Measurements from ENCODE around the gene BAG3. TPM values are rescaled to one million over a fixed set of nuclear protein-coding genes. Genes with fewer than 3 reads are reported as not detected.

BAG3 gene
- total and polyA plus RNA-seq, 2 of the 4 experiments (the other 2 are of a cell fraction) = 5.4 to 42.5 TPM

DNA sequence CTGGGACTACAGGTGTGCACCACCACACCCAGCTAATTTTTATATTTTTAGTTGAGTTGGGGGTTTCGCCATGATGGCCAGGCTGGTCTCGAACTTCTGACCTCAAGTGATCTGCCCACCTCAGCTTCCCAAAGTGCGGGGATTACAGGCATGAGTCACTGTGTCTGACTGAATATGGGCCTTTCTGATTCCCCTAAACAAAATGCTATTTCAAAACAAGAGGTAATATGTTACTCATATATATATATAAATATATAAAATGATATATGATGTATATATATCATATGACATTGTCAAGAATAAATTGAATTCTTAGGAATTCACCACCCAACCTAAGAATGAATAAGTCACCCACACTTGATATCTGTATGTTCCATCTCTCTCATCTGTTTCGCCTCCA lies 41.7 kb upstream of the BAG3 start:
- H3K79me1 ChIP-seq (ENCODE audit: low read depth in 1 of 2, low read length in 2 of 2) = no peaks in the 10 kb centered on the region
- no peak overlapping the region for H3K23ac ChIP-seq (ENCODE audit: low read depth, low read length)
- no peaks in the 10 kb centered on the region for H3K9me3 ChIP-seq (ENCODE audit: control insufficient read depth, insufficient read depth, low read length)
- in situ Hi-C loops (cut with MboI; ENCODE audit: low sequenced_read_pairs) = no loop called here
- H4K5ac ChIP-seq (ENCODE audit: low read depth, low read length) = no peak overlapping the region
- H4K20me1 ChIP-seq (ENCODE audit: insufficient read depth, low read length) = no peaks in the 10 kb centered on the region
- H2AK9ac ChIP-seq (replicated peaks; ENCODE audit: low read depth, low read length, poor library complexity) = no peak overlapping the region
- H4K8ac ChIP-seq (ENCODE audit: low read depth in 2 of 2, low read length in 2 of 2) = no peak overlapping the region
- no peaks in the 10 kb centered on the region; the same call in 1 of the 2 replicates for H3K27me3 ChIP-seq (ENCODE audit: control insufficient read depth, insufficient read depth, low read length)
- H2AFZ ChIP-seq (replicated peaks; ENCODE audit: low read length, poor library complexity) = no peak overlapping the region
- H2AK5ac ChIP-seq (ENCODE audit: low read depth, low read length) = no peak overlapping the region
- no peaks in the 10 kb centered on the region for H3K9me1 ChIP-seq (ENCODE audit: insufficient read depth, low read length)
- H3K4me3 ChIP-seq (ENCODE audit: insufficient read depth, low read depth, low read length) = no peak overlapping the region
- TF ChIP-seq POLR2A (IDR thresholded peaks at IDR 0.05; ENCODE audit: low read depth, low read length) (no peak), RAD21 (IDR thresholded peaks at IDR 0.05; ENCODE audit: low read length) (no peak), CHD1 (IDR thresholded peaks at IDR 0.05; ENCODE audit: low read depth, low read length) (no peak), NFE2L2 (IDR thresholded peaks at IDR 0.05; ENCODE audit: low read depth, low read length) (no peak), BHLHE40 (IDR thresholded peaks at IDR 0.05; ENCODE audit: low read depth, low read length) (no peak), RFX5 (IDR thresholded peaks at IDR 0.05; ENCODE audit: low read depth, low read length) (no peak)
- TF ChIP-seq, protein P1, sequence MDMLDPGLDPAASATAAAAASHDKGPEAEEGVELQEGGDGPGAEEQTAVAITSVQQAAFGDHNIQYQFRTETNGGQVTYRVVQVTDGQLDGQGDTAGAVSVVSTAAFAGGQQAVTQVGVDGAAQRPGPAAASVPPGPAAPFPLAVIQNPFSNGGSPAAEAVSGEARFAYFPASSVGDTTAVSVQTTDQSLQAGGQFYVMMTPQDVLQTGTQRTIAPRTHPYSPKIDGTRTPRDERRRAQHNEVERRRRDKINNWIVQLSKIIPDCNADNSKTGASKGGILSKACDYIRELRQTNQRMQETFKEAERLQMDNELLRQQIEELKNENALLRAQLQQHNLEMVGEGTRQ (IDR thresholded peaks at IDR 0.05; ENCODE audit: low read depth, low read length) = no peak
- H3K9ac ChIP-seq (ENCODE audit: low read depth, low read length) = no peak overlapping the region
- no peak overlapping the region for H2BK5ac ChIP-seq (ENCODE audit: low read depth, low read length, poor library complexity, severe bottlenecking)
- no peak overlapping the region for H3K14ac ChIP-seq (replicated peaks; ENCODE audit: low read depth, low read length)
- CTCF ChIA-PET = interaction anchor here (0.7 to 0.9 kb wide), 2 partner anchors 42 to 255 kb away, joined by 4 to 5 read pairs; no protein-coding TSS in a partner anchor
- no peak overlapping the region for H2BK120ac ChIP-seq (ENCODE audit: low read depth, low read length)
- intact Hi-C loops (cut with micrococcal nuclease) = loop anchor here (2.0 kb wide), 1 partner anchor 71 kb away; no protein-coding TSS in a partner anchor
- POLR2A ChIA-PET (ENCODE audit: unreplicated experiment) = no interaction called here
- no peak overlapping the region for H3K4me2 ChIP-seq (ENCODE audit: low read depth, low read length)
- no peak overlapping the region for H2BK15ac ChIP-seq (ENCODE audit: low read depth, low read length)
- H3K36me3 ChIP-seq (ENCODE audit: control insufficient read depth, insufficient read depth, low read length) = no peaks in the 10 kb centered on the region
- no peak for DNase-seq
- no peak overlapping the region for H3K4ac ChIP-seq (ENCODE audit: low read depth, low read length)
- H2BK20ac ChIP-seq (ENCODE audit: low read depth, low read length) = no peak overlapping the region
- ATAC-seq (ENCODE audit: low read depth) = no peak
- no CpG with 5 or more reads among the region's 4 CpGs for WGBS, 2 experiments (ENCODE audit: extremely low coverage in 2 of 2, insufficient read length in 1 of 2)
- no peaks in the 10 kb centered on the region for H3K4me1 ChIP-seq (ENCODE audit: control insufficient read depth, insufficient read depth, low read length)
- no peak overlapping the region for H3K56ac ChIP-seq (ENCODE audit: extremely low read depth, insufficient read depth, low read length)
- dilution Hi-C loops (cut with HindIII; ENCODE audit: low sequenced_read_pairs, unreplicated experiment) = no loop called here
- H3K18ac ChIP-seq (ENCODE audit: low read depth, low read length) = no peak overlapping the region
- no TSS peak for BruUV-seq (replicated peaks)
- H4K91ac ChIP-seq (ENCODE audit: insufficient read depth, low read depth, low read length) = no peak overlapping the region
- no peak overlapping the region for H3K27ac ChIP-seq (ENCODE audit: insufficient read depth, low read length)
